T-cell (primary cell): ENCODE measurements around the gene B3GNT7. TPM values are rescaled to one million over a fixed set of nuclear protein-coding genes. Genes with fewer than 3 reads are reported as not detected.

ENCODE experiments used
- ATAC-seq, 4 experiments: fragments of 200-7000 bp in 3 of 4; fragments of 150-1000 bp in 1 of 4; cut with Tn5 transposase; replicated peaks in 1 of 4; 1 replicate in 3 of 4; 2 replicates in 1 of 4; pipeline ENCODE4 v1.10.0; 2021; ENCODE audit warnings: moderate library complexity in 3 of 4, mild to moderate bottlenecking in 2 of 4, moderate number of reproducible peaks in 1 of 4
- CTCF ChIA-PET, 2 donors: fragments of 300-600 bp; sonication (Branson Sonifier 250); formaldehyde crosslinking; loops; one replicate each; lab custom pipeline; 2022; ENCODE audit warnings: antibody characterized with exemption in 2 of 2; lab: Charles Lee
- POLR2A ChIA-PET, 2 donors: fragments of 300-600 bp; sonication (Branson Sonifier 250); formaldehyde crosslinking; loops; one replicate each; lab custom pipeline; 2022; ENCODE audit warnings: antibody characterized with exemption in 2 of 2; lab: Charles Lee
- DNase-seq, 35 experiments: peaks; one replicate each; pipeline versions ENCODE4 v3.0.0 to v3.0.0-alpha.2; 2013 to 2023
- H3K27ac ChIP-seq: one replicate; pipeline ENCODE4 v1.5.1; 2013; ENCODE audit warnings: low read length
- H3K27me3 ChIP-seq, 2 experiments: replicated peaks in 1 of 2; 1 replicate in 1 of 2; 2 replicates in 1 of 2; pipeline versions ENCODE4 v1.6.1 to v1.7.0; 2013; ENCODE audit warnings: low read length in 1 of 2, mixed read lengths in 1 of 2; ENCODE audit not compliant: control insufficient read depth in 2 of 2, insufficient read depth in 2 of 2; ENCODE audit errors: extremely low read depth in 1 of 2
- H3K36me3 ChIP-seq, 2 donors: 1 replicate in 1 of 2; 2 replicates in 1 of 2; pipeline versions ENCODE4 v1.6.1 to v1.7.0; 2013; ENCODE audit warnings: low read length in 1 of 2; ENCODE audit not compliant: control insufficient read depth in 2 of 2, insufficient read depth in 1 of 2; ENCODE audit errors: extremely low read depth in 1 of 2
- H3K4me1 ChIP-seq, 2 experiments: 1 replicate in 1 of 2; 2 replicates in 1 of 2; pipeline versions ENCODE4 v1.6.1 to v1.7.0; 2013; ENCODE audit warnings: low read length in 2 of 2, mixed read lengths in 1 of 2; ENCODE audit not compliant: insufficient read depth in 2 of 2, control insufficient read depth in 1 of 2; ENCODE audit errors: extremely low read depth in 1 of 2
- H3K4me3 ChIP-seq, 2 donors: 1 replicate in 1 of 2; 2 replicates in 1 of 2; pipeline versions ENCODE4 v1.5.1 to v1.7.0; 2013; ENCODE audit warnings: mild to moderate bottlenecking in 2 of 2, low read length in 1 of 2, moderate library complexity in 1 of 2; ENCODE audit not compliant: control insufficient read depth in 1 of 2; ENCODE audit errors: extremely low read depth in 1 of 2
- H3K9me3 ChIP-seq: 2 replicates; pipeline ENCODE4 v1.7.0; 2013
- H3K27ac Mint-ChIP-seq, 2 donors: one replicate each; pipeline ENCODE4 v1.8.0; 2020 to 2021; ENCODE audit warnings: mild to moderate bottlenecking in 2 of 2, mixed read lengths in 2 of 2
- H3K27me3 Mint-ChIP-seq, 2 donors: one replicate each; pipeline ENCODE4 v1.8.0; 2021 to 2022; ENCODE audit warnings: mixed read lengths in 2 of 2
- H3K36me3 Mint-ChIP-seq: one replicate; pipeline ENCODE4 v1.8.0; 2021; ENCODE audit warnings: mixed read lengths
- H3K4me1 Mint-ChIP-seq, 3 donors: one replicate each; pipeline ENCODE4 v1.8.0; 2020 to 2022; ENCODE audit warnings: mixed read lengths in 3 of 3, mild to moderate bottlenecking in 1 of 3
- H3K4me3 Mint-ChIP-seq, 3 donors: one replicate each; pipeline ENCODE4 v1.8.0; 2020 to 2022; ENCODE audit warnings: mild to moderate bottlenecking in 3 of 3, mixed read lengths in 3 of 3, moderate library complexity in 3 of 3
- H3K9me3 Mint-ChIP-seq, 3 donors: one replicate each; pipeline ENCODE4 v1.8.0; 2020 to 2022; ENCODE audit warnings: mixed read lengths in 3 of 3
- WGBS: methylation state at CpG from one replicate; pipeline ENCODE4 v1.1.5; 2013; ENCODE audit warnings: missing lambda C conversion rate; ENCODE audit not compliant: insufficient coverage; 5-methylcytosine and 5-hydroxymethylcytosine counted together
- total RNA-seq, 35 experiments: library from RNA in 6 of 35; stranded (reverse) in 6 of 35; fragments of 120-200 nt in 1 of 35; gene quantifications; one replicate each; pipeline versions ENCODE4 v1.2.1 to v1.2.4 and lab custom pipeline; 2013 to 2026

B3GNT7 gene
- total RNA-seq, 5 donors from 2014 or later (not counting 1 experiment from before 2014, with no cell fraction given), result 0.30 to 2.0 (median 0.68) TPM

DNA sequence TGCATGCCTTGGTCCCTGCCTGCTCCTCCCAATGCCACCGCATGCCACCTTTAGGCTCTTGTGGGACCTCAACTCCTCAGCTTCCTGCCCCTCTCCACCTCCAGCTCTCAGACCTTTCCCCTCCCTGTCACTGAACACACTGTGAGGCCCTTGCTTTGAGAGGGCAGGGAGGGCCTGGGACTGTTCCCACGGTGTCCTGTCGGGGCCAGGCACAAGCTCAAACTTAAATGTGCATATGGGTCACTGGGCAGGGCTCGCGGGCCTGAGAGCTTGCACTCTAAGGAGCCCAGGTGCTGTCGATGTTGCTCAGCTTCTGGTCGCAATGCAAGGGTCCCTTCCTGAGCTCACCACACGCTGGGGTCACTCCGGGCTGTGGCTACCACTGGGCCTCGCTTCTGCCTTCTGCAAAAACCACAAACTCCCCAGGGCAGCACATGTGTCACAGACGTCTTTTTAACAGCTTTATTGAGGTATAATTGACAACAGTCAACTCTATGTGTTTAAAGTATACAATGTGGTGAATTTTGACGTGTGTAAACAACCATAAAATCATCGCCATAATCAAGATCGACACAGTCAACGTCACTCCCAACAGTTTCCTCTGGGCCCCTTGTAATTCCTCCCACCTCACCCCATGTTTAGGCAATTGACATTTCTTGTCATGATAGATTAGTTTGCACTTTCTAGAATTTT is 11.9 kb upstream of the B3GNT7 start:
- H3K27ac Mint-ChIP-seq, result no peak overlapping the region
- H3K36me3 Mint-ChIP-seq, result no peaks in the 10 kb centered on the region
- H3K4me3 Mint-ChIP-seq, result no peak overlapping the region
- POLR2A ChIA-PET, result no interaction called here
- no peaks in the 10 kb centered on the region for H3K9me3 ChIP-seq
- H3K9me3 Mint-ChIP-seq, result peaks cover 7 to 12% (median 7%) of the 10 kb centered on the region in 3 donors
- CTCF ChIA-PET, result interaction anchor here in 1 of 2 donors (0.6 kb wide), 1 partner anchor 210 kb away, joined by 7 read pairs; no protein-coding TSS in a partner anchor
- 53% methylated on average over 9 of the region's 15 CpGs for WGBS
- H3K27me3 ChIP-seq, result peaks cover 0 to 24% of the 10 kb centered on the region in 2 experiments
- H3K4me1 ChIP-seq, result no peaks in the 10 kb centered on the region
- H3K36me3 ChIP-seq, result no peaks in the 10 kb centered on the region
- H3K4me1 Mint-ChIP-seq, result no peaks in the 10 kb centered on the region
- peak in 1 of 35 experiments; percentile 38 for DNase-seq
- H3K27ac ChIP-seq, result no peak overlapping the region
- H3K4me3 ChIP-seq, result no peak overlapping the region
- ATAC-seq, result no peak
- peaks cover 0 to 5% of the 10 kb centered on the region in 2 donors for H3K27me3 Mint-ChIP-seq

DNA sequence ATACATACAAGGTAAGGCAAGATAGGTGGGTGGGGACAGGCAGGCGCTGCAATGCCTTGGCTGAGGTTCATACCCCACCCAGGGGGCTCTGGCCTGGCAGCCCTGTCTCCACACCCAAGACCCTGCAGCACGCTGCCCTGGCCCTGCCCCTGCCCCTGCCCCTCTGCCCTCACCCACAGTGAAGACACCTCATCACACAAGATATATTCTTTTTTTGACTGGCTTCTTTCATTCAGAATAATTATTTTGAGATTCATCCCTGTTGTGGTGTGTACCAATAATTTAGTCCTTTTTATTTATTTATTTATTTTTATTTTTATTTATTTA is 11.4 kb upstream of the B3GNT7 start:
- no peak for ATAC-seq
- Histone ChIP-seq H3K27me3 (peaks cover 0 to 22% of the 10 kb centered on the region in 2 experiments), H3K36me3 (no peaks in the 10 kb centered on the region), H3K9me3 (no peaks in the 10 kb centered on the region), H3K4me1 (no peaks in the 10 kb centered on the region), H3K27ac (no peak overlapping the region), H3K4me3 (no peak overlapping the region)
- ChIA-PET POLR2A (no interaction called here), CTCF (no interaction called here)
- no peak for DNase-seq
- H3K27me3 Mint-ChIP-seq, result peaks cover 2 to 5% of the 10 kb centered on the region in 2 donors
- H3K9me3 Mint-ChIP-seq, result peaks cover 7 to 12% (median 7%) of the 10 kb centered on the region in 3 donors
- H3K27ac Mint-ChIP-seq, result no peak overlapping the region
- no peak overlapping the region for H3K4me3 Mint-ChIP-seq
- WGBS, result no CpG with 5 or more reads among the region's 2 CpGs
- no peaks in the 10 kb centered on the region for H3K4me1 Mint-ChIP-seq
- no peaks in the 10 kb centered on the region for H3K36me3 Mint-ChIP-seq

DNA sequence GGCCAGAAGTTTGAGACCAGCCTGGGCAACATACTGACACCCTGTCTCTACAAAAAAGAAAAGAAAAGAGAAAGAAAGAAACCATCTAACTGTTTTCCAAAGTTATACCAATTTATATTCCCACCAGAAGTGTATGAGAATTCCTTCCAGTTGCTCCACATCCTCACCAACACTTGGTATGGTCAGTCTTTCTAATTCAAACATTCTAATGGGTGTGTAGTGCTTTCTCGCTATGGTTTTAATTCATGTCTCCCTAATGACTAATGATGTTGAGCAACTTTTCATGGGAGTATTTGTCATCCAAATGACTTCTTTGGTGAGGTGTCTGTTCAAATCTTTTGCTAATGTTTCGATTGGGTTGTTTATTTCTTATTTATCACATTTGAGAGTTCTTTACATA is 10.5 kb upstream of the B3GNT7 start:
- Histone ChIP-seq H3K4me1 (no peaks in the 10 kb centered on the region), H3K4me3 (no peak overlapping the region), H3K27ac (no peak overlapping the region), H3K36me3 (no peaks in the 10 kb centered on the region), H3K27me3 (peaks cover 0 to 22% of the 10 kb centered on the region in 2 experiments), H3K9me3 (no peaks in the 10 kb centered on the region)
- POLR2A ChIA-PET, result no interaction called here
- Mint-ChIP-seq H3K4me1 (no peaks in the 10 kb centered on the region), H3K4me3 (no peak overlapping the region), H3K27me3 (peaks cover 2 to 5% of the 10 kb centered on the region in 2 donors), H3K9me3 (peaks cover 7 to 12% (median 7%) of the 10 kb centered on the region in 3 donors), H3K36me3 (no peaks in the 10 kb centered on the region), H3K27ac (no peak overlapping the region)
- CTCF ChIA-PET, result no interaction called here
- no peak for DNase-seq
- WGBS, result no CpG with 5 or more reads among the region's 2 CpGs
- ATAC-seq, result no peak

DNA sequence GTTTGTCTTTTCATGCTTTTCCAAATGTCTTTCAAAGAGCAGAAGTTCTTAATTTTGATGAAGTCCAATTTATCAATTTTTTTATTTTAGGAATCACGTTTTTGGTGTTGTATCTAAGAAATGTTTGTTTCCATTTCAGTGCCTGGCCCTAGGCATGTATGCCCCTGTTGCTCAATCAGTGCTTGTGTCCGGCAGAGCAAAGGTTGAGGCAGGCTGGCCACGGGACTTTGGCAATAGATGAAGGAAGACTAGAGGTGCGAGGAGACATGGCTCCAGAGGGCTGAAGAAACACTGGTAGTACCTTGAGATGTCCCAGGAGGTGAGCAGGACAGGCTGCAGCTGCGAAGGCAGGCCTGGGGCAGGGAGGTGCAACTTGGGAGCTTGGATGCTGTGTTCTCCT is 10.1 kb upstream of the B3GNT7 start:
- H3K27me3 ChIP-seq, result peaks cover 0 to 23% of the 10 kb centered on the region in 2 experiments
- no peaks in the 10 kb centered on the region for H3K36me3 Mint-ChIP-seq
- peaks cover 2 to 5% of the 10 kb centered on the region in 2 donors for H3K27me3 Mint-ChIP-seq
- H3K27ac Mint-ChIP-seq, result no peak overlapping the region
- CTCF ChIA-PET, result no interaction called here
- H3K27ac ChIP-seq, result no peak overlapping the region
- no peak for ATAC-seq
- peaks cover 7 to 12% (median 7%) of the 10 kb centered on the region in 3 donors for H3K9me3 Mint-ChIP-seq
- H3K4me3 Mint-ChIP-seq, result no peak overlapping the region
- no peaks in the 10 kb centered on the region for H3K9me3 ChIP-seq
- no peak for DNase-seq
- no peak overlapping the region for H3K4me3 ChIP-seq
- 86% methylated on average over 4 of the region's 5 CpGs for WGBS
- no peaks in the 10 kb centered on the region for H3K4me1 ChIP-seq
- POLR2A ChIA-PET, result no interaction called here
- H3K36me3 ChIP-seq, result no peaks in the 10 kb centered on the region
- no peaks in the 10 kb centered on the region for H3K4me1 Mint-ChIP-seq

DNA sequence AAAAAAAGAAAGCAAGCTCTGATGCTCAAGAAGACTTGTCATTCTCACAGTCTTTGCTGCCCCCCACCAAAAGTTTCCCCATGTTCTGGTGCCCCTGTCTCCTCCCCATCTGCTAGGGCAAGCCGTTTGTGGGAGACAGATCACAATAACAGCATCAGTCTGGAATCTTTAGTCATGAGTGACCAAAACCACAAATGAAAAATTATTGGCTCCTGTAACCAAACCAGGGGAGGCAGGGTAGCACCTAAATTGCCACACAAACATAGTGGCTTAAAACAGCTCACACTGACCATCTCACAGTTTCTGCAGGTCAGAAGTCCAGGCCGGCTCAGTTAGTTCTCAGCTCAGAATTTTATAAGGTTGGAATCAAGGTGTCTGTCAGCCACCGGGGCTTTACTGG is 9.1 kb upstream of the B3GNT7 start:
- ChIA-PET CTCF (interaction anchor here in 1 of 2 donors (0.6 kb wide), 1 partner anchor 14 kb away, joined by 3 read pairs; no protein-coding TSS in a partner anchor), POLR2A (no interaction called here)
- DNase-seq, result no peak
- WGBS, result 79% methylated on average over 2 of the region's 3 CpGs
- ATAC-seq, result no peak
- Mint-ChIP-seq H3K4me1 (peaks cover 0 to under 1% (median 0%) of the 10 kb centered on the region in 3 donors), H3K9me3 (peaks cover 7 to 12% (median 7%) of the 10 kb centered on the region in 3 donors), H3K36me3 (no peaks in the 10 kb centered on the region), H3K4me3 (no peak overlapping the region), H3K27me3 (peaks cover 8 to 9% of the 10 kb centered on the region in 2 donors), H3K27ac (no peak overlapping the region)
- no peak overlapping the region for H3K27ac ChIP-seq
- no peaks in the 10 kb centered on the region for H3K36me3 ChIP-seq
- H3K4me1 ChIP-seq, result no peaks in the 10 kb centered on the region
- H3K27me3 ChIP-seq, result peaks cover 0 to 27% of the 10 kb centered on the region in 2 experiments
- H3K4me3 ChIP-seq, result no peak overlapping the region
- no peaks in the 10 kb centered on the region for H3K9me3 ChIP-seq

DNA sequence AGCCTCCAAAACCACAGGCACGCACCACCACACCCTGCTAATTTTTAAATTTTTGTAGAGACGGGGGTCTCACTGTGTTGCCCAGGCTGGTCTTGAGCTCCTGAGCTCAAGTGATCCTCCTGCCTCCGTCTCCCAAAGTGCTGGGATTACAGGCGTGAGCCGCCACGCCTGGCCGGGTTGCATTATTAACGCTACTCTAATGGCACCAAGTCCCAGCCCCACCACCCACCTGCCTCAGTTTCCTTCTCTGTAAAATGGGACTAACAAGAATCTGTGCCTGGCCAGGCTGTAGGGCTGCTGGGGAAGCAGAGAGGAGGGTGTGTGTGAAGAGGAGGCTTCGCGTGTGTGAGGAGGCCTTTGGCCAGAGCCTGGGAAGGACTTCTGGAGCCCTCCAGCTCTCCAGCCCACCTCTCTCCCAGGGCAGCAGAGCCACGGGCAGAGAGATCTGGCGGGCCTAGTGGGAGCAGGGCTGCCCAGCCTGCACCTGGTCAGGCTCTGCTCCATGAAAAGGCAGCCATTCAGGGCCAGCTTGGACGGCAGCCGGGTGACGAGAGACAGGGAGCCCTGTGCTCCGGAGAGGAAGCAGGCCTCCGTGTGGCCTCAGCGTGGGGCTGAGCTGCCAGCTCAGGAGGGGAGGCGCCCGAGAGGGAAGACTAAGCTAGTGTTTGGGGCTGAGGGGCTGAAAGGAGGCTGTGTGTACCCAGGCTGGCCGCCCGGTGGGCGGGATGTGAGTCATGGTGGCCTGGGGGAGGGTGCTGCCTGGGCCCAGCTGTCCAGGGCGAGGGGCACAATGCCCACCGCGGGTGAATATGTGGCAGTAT is 7.4 kb upstream of the B3GNT7 start:
- H3K27ac ChIP-seq, result no peak overlapping the region
- ATAC-seq (peak in 1 of 4 experiments; percentile 16), DNase-seq (no peak)
- no peak overlapping the region for H3K4me3 Mint-ChIP-seq
- H3K9me3 ChIP-seq, result no peaks in the 10 kb centered on the region
- H3K27me3 Mint-ChIP-seq, result peaks cover 8 to 21% of the 10 kb centered on the region in 2 donors
- H3K4me1 ChIP-seq, result peaks cover 0 to 3% of the 10 kb centered on the region in 2 experiments
- 64% methylated on average over 17 of the region's 26 CpGs for WGBS
- ChIA-PET POLR2A (no interaction called here), CTCF (no interaction called here)
- no peak overlapping the region for H3K27ac Mint-ChIP-seq
- peaks cover 0 to 8% (median under 1%) of the 10 kb centered on the region in 3 donors for H3K4me1 Mint-ChIP-seq
- peaks cover 0 to 31% of the 10 kb centered on the region in 2 experiments for H3K27me3 ChIP-seq
- no peaks in the 10 kb centered on the region for H3K36me3 Mint-ChIP-seq
- peaks cover 7 to 12% (median 7%) of the 10 kb centered on the region in 3 donors for H3K9me3 Mint-ChIP-seq
- H3K4me3 ChIP-seq, result no peak overlapping the region
- H3K36me3 ChIP-seq, result no peaks in the 10 kb centered on the region
